Psoas muscle (tissue), 8 donors: ENCODE data around the gene MSX1. TPM values are rescaled to one million over a fixed set of nuclear protein-coding genes. Genes with fewer than 3 reads are reported as not detected.

Experiments
- ATAC-seq, 4 donors: fragments of 200-7000 bp; cut with Tn5 transposase; one replicate each; pipeline ENCODE4 v1.9.1; 2020; ENCODE audit warnings: moderate library complexity in 3 of 4, mild to moderate bottlenecking in 2 of 4
- DNase-seq, 2 donors: peaks; one replicate each; pipeline ENCODE4 v3.0.0-alpha.2; 2020
- H3K27ac ChIP-seq: fragments of 200-600 bp; one replicate; pipeline ENCODE4 v1.8.0; 2022
- H3K27me3 ChIP-seq, 3 donors: fragments of 200-600 bp in 1 of 3; one replicate each; pipeline versions ENCODE4 v1.6.1 to v1.8.0; 2013 to 2022; ENCODE audit warnings: low read length in 2 of 3, mild to moderate bottlenecking in 2 of 3, moderate library complexity in 1 of 3; ENCODE audit not compliant: insufficient read depth in 3 of 3
- H3K36me3 ChIP-seq, 2 donors: fragments of 200-600 bp in 1 of 2; one replicate each; pipeline versions ENCODE4 v1.6.1 to v1.8.0; 2013 to 2022; ENCODE audit warnings: low read depth in 1 of 2, mild to moderate bottlenecking in 1 of 2, moderate library complexity in 1 of 2; ENCODE audit not compliant: insufficient read depth in 1 of 2
- H3K4me1 ChIP-seq: fragments of 200-600 bp; one replicate; pipeline ENCODE4 v1.8.0; 2022
- H3K4me3 ChIP-seq: fragments of 200-600 bp; one replicate; pipeline ENCODE4 v1.8.0; 2022; ENCODE audit warnings: mild to moderate bottlenecking
- H3K9me3 ChIP-seq: fragments of 200-600 bp; one replicate; pipeline ENCODE4 v1.8.0; 2022
- WGBS, 3 donors: extraction: QIAGEN DNeasy Blood & Tissue Kit; methylation state at CpG; one replicate each; pipeline versions ENCODE4 v1.1.6 to v1.1.7; 2013; 5-methylcytosine and 5-hydroxymethylcytosine counted together
- intact Hi-C, 2 donors: fragments of 100-400 bp; cut with DNase I; formaldehyde crosslinking; loops; one replicate each; pipeline versions ENCODE4 v1.11.0 to v1.14.2; 2022
- polyA plus RNA-seq, 3 donors: library from polyadenylated mRNA; stranded (reverse); fragments of 200-250 nt; gene quantifications; one replicate each; pipeline ENCODE4 v1.2.3, GENCODE V29; 2013
- total RNA-seq, 4 donors: library from RNA; stranded (reverse); fragmentation: NEBNext Ultra II Directional in 2 of 4; extraction: Animal tissue kit (Norgen Biotek cat#: 25700) in 2 of 4; gene quantifications; one replicate each; pipeline versions ENCODE4 v1.2.1 to v1.2.4, GENCODE V29; 2021 to 2023
- TF ChIP-seq, protein P1 (sequence below): fragments of 200-600 bp; IDR thresholded peaks from one replicate; pipeline ENCODE4 v1.8.0; 2022; ENCODE audit warnings: antibody characterized with exemption
- donor health status: healthy with polysubstance abuse.
- donor health status: DM: no; HTN: no; CAD: no; lungs with moderate emphysema.
- donor health status: Bipolar disorder and iron deficiency.
- donor health status: healthy.
- donor health status: DM: yes; HTN: yes; CAD: no.
- donor health status: DM: no; HTN: no; CAD: no.
- donor health status: DM: no; HTN: no; CAD: no.
- donor health status: DM: yes; HTN: yes; CAD: no.

Gene MSX1
- total and polyA plus RNA-seq, 7 donors = 1.1 to 3.7 (median 1.7) TPM

DNA sequence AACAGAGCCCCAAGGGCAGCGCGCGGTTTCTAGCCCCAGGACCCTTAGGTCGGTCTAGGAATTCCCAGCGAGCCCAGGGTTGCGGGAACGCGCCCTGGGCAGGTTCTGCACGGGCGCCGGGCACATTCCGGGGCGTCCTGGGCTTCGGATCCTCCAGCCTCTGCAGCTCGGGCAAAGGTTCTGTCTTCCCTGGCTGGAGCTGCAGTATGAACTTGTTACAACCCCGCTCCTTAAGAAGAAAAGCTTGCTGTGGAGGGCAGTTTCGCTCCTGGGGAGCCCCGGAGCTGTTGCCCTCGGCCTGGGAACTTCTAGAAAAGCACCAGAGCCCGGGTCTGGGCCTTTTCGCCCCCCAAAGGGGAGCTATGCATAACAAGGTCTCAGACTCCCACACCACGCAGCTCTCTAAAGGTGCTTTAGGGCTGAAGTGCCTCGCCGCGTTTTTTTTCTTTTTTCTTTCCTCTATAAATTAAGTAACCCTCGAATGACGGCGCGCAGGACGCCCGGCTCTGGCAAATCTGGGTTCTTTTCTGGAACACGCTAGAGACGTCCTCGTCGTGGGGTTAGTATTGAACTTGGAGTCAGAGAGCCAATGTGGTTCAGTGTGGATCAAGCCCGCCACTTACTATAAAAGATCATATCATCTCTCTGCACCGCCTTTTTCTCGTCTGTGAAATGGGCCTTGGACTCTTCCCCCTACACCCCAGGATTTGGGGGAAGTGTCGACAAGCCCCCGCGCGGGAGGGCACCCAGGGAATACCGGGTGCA is 5.7 kb downstream of the MSX1 start:
- Histone ChIP-seq H3K4me1 (peaks cover 9% of the 10 kb centered on the region), H3K27ac (no peak overlapping the region), H3K27me3 (peaks cover 4 to 99% (median 69%) of the 10 kb centered on the region in 3 donors), H3K9me3 (no peaks in the 10 kb centered on the region), H3K4me3 (no peak overlapping the region), H3K36me3 (peaks cover 0 to 8% of the 10 kb centered on the region in 2 donors)
- ATAC-seq = no peak
- intact Hi-C loops = no loop called here
- TF ChIP-seq, protein P1, sequence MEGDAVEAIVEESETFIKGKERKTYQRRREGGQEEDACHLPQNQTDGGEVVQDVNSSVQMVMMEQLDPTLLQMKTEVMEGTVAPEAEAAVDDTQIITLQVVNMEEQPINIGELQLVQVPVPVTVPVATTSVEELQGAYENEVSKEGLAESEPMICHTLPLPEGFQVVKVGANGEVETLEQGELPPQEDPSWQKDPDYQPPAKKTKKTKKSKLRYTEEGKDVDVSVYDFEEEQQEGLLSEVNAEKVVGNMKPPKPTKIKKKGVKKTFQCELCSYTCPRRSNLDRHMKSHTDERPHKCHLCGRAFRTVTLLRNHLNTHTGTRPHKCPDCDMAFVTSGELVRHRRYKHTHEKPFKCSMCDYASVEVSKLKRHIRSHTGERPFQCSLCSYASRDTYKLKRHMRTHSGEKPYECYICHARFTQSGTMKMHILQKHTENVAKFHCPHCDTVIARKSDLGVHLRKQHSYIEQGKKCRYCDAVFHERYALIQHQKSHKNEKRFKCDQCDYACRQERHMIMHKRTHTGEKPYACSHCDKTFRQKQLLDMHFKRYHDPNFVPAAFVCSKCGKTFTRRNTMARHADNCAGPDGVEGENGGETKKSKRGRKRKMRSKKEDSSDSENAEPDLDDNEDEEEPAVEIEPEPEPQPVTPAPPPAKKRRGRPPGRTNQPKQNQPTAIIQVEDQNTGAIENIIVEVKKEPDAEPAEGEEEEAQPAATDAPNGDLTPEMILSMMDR = no peak
- WGBS, 3 donors = 12 to 20% (median 19%) methylated on average over 43 of the region's 43 CpGs
- DNase-seq = peak in 1 of 2 donors; percentile 42

DNA sequence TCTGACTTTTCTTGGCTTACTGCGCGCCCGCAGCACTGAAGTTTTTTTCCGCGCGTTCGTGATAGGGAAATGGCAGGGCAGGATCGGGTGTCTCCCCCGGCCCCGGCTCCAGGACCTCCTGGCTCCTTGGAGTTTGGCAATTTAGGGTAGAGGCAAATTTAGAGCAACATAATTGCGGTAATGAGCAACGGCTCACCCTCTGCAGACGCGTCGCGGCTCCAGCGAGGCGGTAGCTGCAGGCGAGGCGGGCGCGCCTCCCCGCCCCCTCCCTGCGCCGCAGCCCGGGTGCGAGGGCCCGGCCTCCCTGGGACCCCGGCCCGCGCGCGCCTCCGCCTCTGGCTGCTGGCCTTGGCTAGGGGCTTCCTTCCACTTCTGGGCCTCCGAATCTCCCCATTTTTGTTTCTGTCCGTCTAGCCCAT is 6.2 kb downstream of the MSX1 start:
- Histone ChIP-seq H3K4me1 (peaks cover 9% of the 10 kb centered on the region), H3K27me3 (peaks cover 4 to 99% (median 70%) of the 10 kb centered on the region in 3 donors), H3K27ac (no peak overlapping the region), H3K4me3 (peak overlapping the region; percentile 49), H3K9me3 (no peaks in the 10 kb centered on the region), H3K36me3 (peaks cover 0 to 8% of the 10 kb centered on the region in 2 donors)
- no peak for ATAC-seq
- 4 to 6% (median 5%) methylated on average over 34 to 36 of the region's 36 CpGs for WGBS, 3 donors
- intact Hi-C loops = no loop called here
- DNase-seq = peak in 1 of 2 donors; percentile 37
- TF ChIP-seq, protein P1 = no peak

DNA sequence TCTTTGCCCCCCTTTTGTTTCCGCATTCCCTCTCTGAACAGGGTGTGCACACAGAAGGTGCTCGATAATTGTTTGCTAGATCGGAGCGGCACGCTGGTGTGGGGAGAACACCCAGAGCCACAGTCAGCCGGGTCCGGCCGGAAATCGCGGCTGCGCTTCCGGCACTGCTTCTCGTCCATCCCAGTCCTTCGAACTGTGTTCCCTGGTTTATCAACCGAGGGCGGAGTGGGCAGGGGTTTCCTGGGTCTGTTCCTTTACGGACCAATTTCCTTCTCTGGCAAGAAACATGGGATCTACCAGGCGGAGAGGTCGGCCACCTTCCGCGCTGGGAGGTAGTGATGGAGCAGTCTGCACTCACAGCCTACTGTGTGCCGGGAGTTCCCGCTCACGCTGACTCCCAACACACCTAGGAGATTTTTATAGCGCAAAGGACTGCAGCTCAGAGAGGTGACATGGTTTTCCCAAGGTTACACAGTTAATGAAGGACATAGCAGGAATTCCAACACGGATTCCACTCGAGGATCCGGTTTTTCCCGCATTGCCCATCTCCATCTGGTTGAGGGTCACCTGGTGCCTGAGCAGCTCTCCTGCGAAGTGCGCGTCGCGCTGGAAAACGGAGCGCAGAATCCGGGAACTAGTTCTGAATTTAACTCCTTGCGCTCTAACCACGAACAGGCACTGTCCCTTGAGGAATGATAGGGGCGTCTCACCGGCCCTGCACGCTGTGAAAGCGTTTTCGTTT is 6.8 kb downstream of the MSX1 start:
- Histone ChIP-seq H3K27me3 (peaks cover 4 to 99% (median 71%) of the 10 kb centered on the region in 3 donors), H3K9me3 (no peaks in the 10 kb centered on the region), H3K36me3 (peaks cover 0 to 8% of the 10 kb centered on the region in 2 donors), H3K27ac (no peak overlapping the region), H3K4me1 (peaks cover 6% of the 10 kb centered on the region), H3K4me3 (peak overlapping the region; percentile 49)
- TF ChIP-seq, protein P1 = no peak
- WGBS, 3 donors = 2 to 3% (median 3%) methylated on average over 43 to 44 of the region's 44 CpGs
- intact Hi-C loops = no loop called here
- ATAC-seq = no peak
- DNase-seq = peak in 1 of 2 donors; percentile 34

DNA sequence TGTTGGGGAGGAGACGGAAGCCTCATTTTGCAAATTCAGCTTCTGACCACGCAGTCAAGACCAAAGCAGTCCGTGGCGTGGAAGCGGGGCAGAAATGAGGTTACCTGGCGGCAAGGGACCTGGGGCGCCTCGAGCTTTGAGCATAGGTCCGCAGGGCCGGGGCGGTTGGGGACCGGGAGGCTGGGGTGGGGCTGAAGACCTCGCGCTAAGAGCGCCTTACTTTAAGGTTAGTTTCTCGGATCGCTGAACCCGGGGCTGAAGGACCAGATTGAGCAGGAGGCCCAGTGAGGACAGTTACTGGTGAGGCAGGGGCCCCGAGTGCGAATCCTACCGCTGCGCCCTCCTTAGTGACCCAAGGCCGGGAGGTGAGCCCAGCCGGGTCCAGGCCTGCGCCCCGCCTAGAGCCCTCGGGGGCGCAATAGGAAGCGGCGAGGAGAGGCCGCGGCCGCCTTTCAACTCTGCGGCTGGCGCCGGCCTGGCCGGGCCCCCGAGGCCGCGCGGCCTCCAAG is 7.5 kb downstream of the MSX1 start:
- H3K36me3 ChIP-seq = peaks cover 0 to 8% of the 10 kb centered on the region in 2 donors
- H3K4me3 ChIP-seq = peak overlapping the region; percentile 49
- H3K4me1 ChIP-seq = peaks cover 5% of the 10 kb centered on the region
- 1 to 4% (median 2%) methylated on average over 33 to 41 of the region's 41 CpGs for WGBS, 3 donors
- TF ChIP-seq, protein P1 = no peak
- ATAC-seq (no peak), DNase-seq (peak in 1 of 2 donors; percentile 41)
- no peaks in the 10 kb centered on the region for H3K9me3 ChIP-seq
- H3K27me3 ChIP-seq = peaks cover 4 to 99% (median 72%) of the 10 kb centered on the region in 3 donors
- intact Hi-C loops = no loop called here
- H3K27ac ChIP-seq = no peak overlapping the region
